H1 (cell line): Measurements from ENCODE around the gene AFAP1L2. TPM values are rescaled to one million over a fixed set of nuclear protein-coding genes. Genes with fewer than 3 reads are reported as not detected.

Experiments used
- CTCF ChIA-PET: fragments of 300-600 bp; sonication (Branson Sonifier 250); formaldehyde crosslinking; loops from one replicate; lab custom pipeline; 2021; ENCODE audit not compliant: partially characterized antibody; lab: Charles Lee
- POLR2A ChIA-PET: fragments of 300-600 bp; sonication (Branson Sonifier 250); formaldehyde crosslinking; loops from one replicate; lab custom pipeline; 2021; ENCODE audit warnings: inconsistent platforms; ENCODE audit not compliant: partially characterized antibody; lab: Charles Lee
- DNase-seq, 2 experiments: peaks; one replicate each; pipeline versions ENCODE4 v3.0.0 to v3.0.0-alpha.2; 2010 to 2022; ENCODE audit warnings: low spot score in 2 of 2, low read depth in 1 of 2, mixed read lengths in 1 of 2
- FAIRE-seq: peaks from 2 replicates; lab custom pipeline; 2011; peaks lifted over from hg19 to GRCh38; lab: Jason Lieb, UNC
- H2AFZ ChIP-seq: 2 replicates; pipeline ENCODE4 v1.8.1; 2012; ENCODE audit warnings: low read length, inconsistent platforms
- H2AK5ac ChIP-seq: 2 replicates; pipeline ENCODE4 v1.6.1; 2013; ENCODE audit warnings: low read depth, low read length
- H2BK120ac ChIP-seq: replicated peaks from 2 replicates; pipeline ENCODE3; 2013; ENCODE audit warnings: low read depth, low read length, inconsistent platforms
- H2BK12ac ChIP-seq: 2 replicates; pipeline ENCODE4 v1.6.1; 2013; ENCODE audit warnings: low read depth, low read length
- H2BK15ac ChIP-seq: 2 replicates; pipeline ENCODE4 v1.6.1; 2013; ENCODE audit warnings: low read length
- H2BK20ac ChIP-seq: 2 replicates; pipeline ENCODE4 v1.6.1; 2013; ENCODE audit warnings: low read length
- H2BK5ac ChIP-seq: 2 replicates; pipeline ENCODE4 v1.6.1; 2013; ENCODE audit warnings: low read depth, low read length
- H3K14ac ChIP-seq: 2 replicates; pipeline ENCODE4 v1.6.1; 2013; ENCODE audit warnings: inconsistent platforms; ENCODE audit not compliant: insufficient read length
- H3K18ac ChIP-seq: 2 replicates; pipeline ENCODE4 v1.6.1; 2013; ENCODE audit warnings: low read length; ENCODE audit errors: extremely low read depth
- H3K23ac ChIP-seq: 2 replicates; pipeline ENCODE4 v1.6.1; 2013; ENCODE audit warnings: inconsistent platforms; ENCODE audit not compliant: insufficient read length
- H3K23me2 ChIP-seq: 2 replicates; pipeline ENCODE4 v1.6.1; 2013; ENCODE audit warnings: low read depth, low read length
- H3K27ac ChIP-seq: 2 replicates; pipeline ENCODE4 v1.6.1; 2011; ENCODE audit warnings: low read depth, low read length, inconsistent platforms
- H3K27me3 ChIP-seq, 4 experiments: replicated peaks in 1 of 4; 1 replicate in 1 of 4; 2 replicates in 3 of 4; pipeline versions ENCODE4 v1.6.1 to v1.8.1; 2011 to 2013; ENCODE audit warnings: low read length in 3 of 4, mild to moderate bottlenecking in 3 of 4, inconsistent platforms in 2 of 4, mixed read lengths in 2 of 4, moderate library complexity in 1 of 4; ENCODE audit not compliant: control insufficient read depth in 3 of 4, insufficient read depth in 3 of 4; ENCODE audit errors: extremely low read depth in 1 of 4
- H3K36me3 ChIP-seq, 4 experiments: 2 replicates each; pipeline versions ENCODE4 v1.6.1 to v1.8.1; 2011 to 2013; ENCODE audit warnings: mild to moderate bottlenecking in 4 of 4, low read length in 3 of 4, moderate library complexity in 2 of 4, control low read depth in 1 of 4, inconsistent platforms in 1 of 4; ENCODE audit not compliant: insufficient read depth in 4 of 4, control insufficient read depth in 2 of 4
- H3K4ac ChIP-seq: replicated peaks from 2 replicates; pipeline ENCODE3; 2013; ENCODE audit warnings: low read length, low read depth, mixed read lengths, inconsistent platforms; ENCODE audit not compliant: insufficient read length
- H3K4me1 ChIP-seq, 4 experiments: replicated peaks in 1 of 4; 1 replicate in 1 of 4; 2 replicates in 3 of 4; pipeline versions ENCODE4 v1.6.1 to v1.8.1; 2011 to 2013; ENCODE audit warnings: low read length in 3 of 4, inconsistent platforms in 2 of 4, mixed read lengths in 1 of 4; ENCODE audit not compliant: insufficient read depth in 4 of 4, control insufficient read depth in 3 of 4
- H3K4me2 ChIP-seq, 2 experiments: 2 replicates each; pipeline versions ENCODE4 v1.6.1 to v1.8.1; 2011 to 2013; ENCODE audit warnings: low read depth in 2 of 2, low read length in 2 of 2, control low read depth in 1 of 2, inconsistent platforms in 1 of 2, mild to moderate bottlenecking in 1 of 2; ENCODE audit not compliant: insufficient read depth in 1 of 2
- H3K4me3 ChIP-seq, 4 experiments: fragments of 200-600, 300-600 bp in 1 of 4; sonication (generic), shearing (Covaris generic), sonication (Bioruptor Twin) in 1 of 4; 2 replicates each; pipeline versions ENCODE4 v1.5.1 to v1.8.1; 2011 to 2016; ENCODE audit warnings: low read length in 4 of 4, low read depth in 3 of 4, control low read depth in 2 of 4, inconsistent platforms in 2 of 4, mild to moderate bottlenecking in 2 of 4, mixed read lengths in 1 of 4, moderate library complexity in 1 of 4; ENCODE audit not compliant: insufficient read depth in 2 of 4; ENCODE audit errors: extremely low read depth in 1 of 4
- H3K56ac ChIP-seq: replicated peaks from 2 replicates; pipeline ENCODE3; 2013; ENCODE audit warnings: low read depth, mild to moderate bottlenecking, mixed read lengths, low read length, inconsistent platforms; ENCODE audit not compliant: insufficient read length
- H3K79me1 ChIP-seq: 2 replicates; pipeline ENCODE4 v1.6.1; 2013; ENCODE audit warnings: low read depth, low read length, control low read depth
- H3K79me2 ChIP-seq, 2 experiments: 2 replicates each; pipeline versions ENCODE4 v1.6.1 to v1.8.1; 2012 to 2013; ENCODE audit warnings: low read length in 2 of 2, mild to moderate bottlenecking in 2 of 2, inconsistent platforms in 1 of 2; ENCODE audit not compliant: insufficient read depth in 2 of 2, control insufficient read depth in 1 of 2
- H3K9ac ChIP-seq, 4 experiments: replicated peaks in 1 of 4; 1 replicate in 1 of 4; 2 replicates in 3 of 4; pipeline versions ENCODE4 v1.6.1 to v1.8.1; 2011 to 2013; ENCODE audit warnings: low read depth in 3 of 4, low read length in 3 of 4, control low read depth in 2 of 4, mild to moderate bottlenecking in 2 of 4, moderate library complexity in 2 of 4, inconsistent platforms in 1 of 4; ENCODE audit errors: extremely low read depth in 1 of 4
- H3K9me3 ChIP-seq, 2 experiments: 2 replicates each; pipeline versions ENCODE4 v1.6.1 to v1.8.1; 2012 to 2013; ENCODE audit warnings: mild to moderate bottlenecking in 2 of 2, moderate library complexity in 2 of 2, control low read depth in 1 of 2, inconsistent platforms in 1 of 2, low read depth in 1 of 2, low read length in 1 of 2, mixed read lengths in 1 of 2; ENCODE audit not compliant: insufficient read depth in 2 of 2
- H4K20me1 ChIP-seq, 2 experiments: replicated peaks in 1 of 2; 2 replicates each; pipeline versions ENCODE3 to v1.8.1; 2011 to 2013; ENCODE audit warnings: inconsistent platforms in 2 of 2, low read length in 2 of 2, mild to moderate bottlenecking in 1 of 2; ENCODE audit not compliant: insufficient read depth in 2 of 2, control insufficient read depth in 1 of 2
- H4K5ac ChIP-seq: 2 replicates; pipeline ENCODE4 v1.6.1; 2013; ENCODE audit warnings: low read length, low read depth, mixed read lengths, inconsistent platforms; ENCODE audit not compliant: insufficient read length
- H4K8ac ChIP-seq: 2 replicates; pipeline ENCODE4 v1.8.0; 2013; ENCODE audit warnings: mild to moderate bottlenecking, moderate library complexity, low read length, inconsistent platforms; ENCODE audit not compliant: insufficient read depth; ENCODE audit errors: extremely low read depth
- H4K91ac ChIP-seq: replicated peaks from 2 replicates; pipeline ENCODE3; 2013; ENCODE audit warnings: low read length, mixed read lengths, inconsistent platforms; ENCODE audit not compliant: insufficient read length
- CHD1 ChIP-seq: IDR thresholded peaks from 2 replicates; pipeline ENCODE4 v1.6.1; 2012; ENCODE audit warnings: low read depth, low read length, improper control_type of control experiment
- KDM5A ChIP-seq: fragments of 200-600 bp; IDR thresholded peaks from 2 replicates; pipeline ENCODE4 v1.7.1; 2012; ENCODE audit warnings: mild to moderate bottlenecking, low read length, inconsistent platforms, mixed read lengths
- POLR2AphosphoS5 ChIP-seq: IDR thresholded peaks from 2 replicates; pipeline ENCODE4 v1.6.1; 2011; ENCODE audit warnings: low read depth, low read length
- RBBP5 ChIP-seq: IDR thresholded peaks from 2 replicates; pipeline ENCODE4 v1.7.1; 2012; ENCODE audit warnings: low read depth, mild to moderate bottlenecking, inconsistent platforms, low read length, moderate library complexity, borderline replicate concordance
- SIX5 ChIP-seq: IDR thresholded peaks from 2 replicates; pipeline ENCODE4 v1.6.1; 2011; ENCODE audit warnings: mild to moderate bottlenecking, low read depth, low read length
- SRF ChIP-seq: IDR thresholded peaks from 2 replicates; pipeline ENCODE4 v1.6.1; 2011; ENCODE audit warnings: mild to moderate bottlenecking, low read depth, low read length, moderate library complexity
- TBP ChIP-seq: IDR thresholded peaks from 2 replicates; pipeline ENCODE4 v1.6.1; 2011; ENCODE audit warnings: low read depth, low read length, improper control_type of control experiment
- TEAD4 ChIP-seq: IDR thresholded peaks from 2 replicates; pipeline ENCODE4 v1.6.1; 2012; ENCODE audit warnings: low read depth, low read length, inconsistent platforms, mixed read lengths
- WGBS, 2 experiments: shearing (Covaris generic) in 1 of 2; methylation state at CpG; one replicate each; pipeline versions ENCODE4 v1.1.6 to v1.1.7; 2013 to 2015; ENCODE audit warnings: low lambda C conversion rate in 2 of 2, mixed read lengths in 2 of 2, inconsistent platforms in 1 of 2, low coverage in 1 of 2, missing lambda C conversion rate in 1 of 2; ENCODE audit not compliant: insufficient replicate concordance in 2 of 2, insufficient coverage in 1 of 2, insufficient read length in 1 of 2; ENCODE audit errors: extremely low coverage in 1 of 2, missing lambda C conversion rate in 1 of 2; 5-methylcytosine and 5-hydroxymethylcytosine counted together
- polyA plus RNA-seq, 7 experiments: library from polyadenylated mRNA; depleted of rRNA in 3 of 7; stranded (reverse) in 5 of 7; unstranded in 2 of 7; fragments of >200 nt in 5 of 7; fragments of 200-250 nt in 2 of 7; gene quantifications; 1 replicate in 5 of 7; 2 replicates in 1 of 7; 4 replicates in 1 of 7; pipeline versions ENCODE4 v1.2.1 to v1.2.3, GENCODE V29; 2011 to 2013; ENCODE audit warnings: missing spikeins in 2 of 7, mixed read lengths in 2 of 7
- total RNA-seq: library from RNA; stranded (reverse); fragmentation: NEBNext Ultra II Directional; extraction: Animal tissue kit (Norgen Biotek cat#: 25700); gene quantifications from 2 replicates; pipeline ENCODE4 v1.2.1, GENCODE V29; 2021
- TF ChIP-seq, protein P1 (sequence below), 3 experiments: IDR thresholded peaks; 1 replicate in 2 of 3; 2 replicates in 1 of 3; pipeline versions ENCODE4 v1.5.1 to v1.6.1; 2011; ENCODE audit warnings: low read length in 3 of 3, mild to moderate bottlenecking in 3 of 3, inconsistent platforms in 2 of 3, low read depth in 1 of 3, moderate library complexity in 1 of 3; ENCODE audit not compliant: insufficient read depth in 1 of 3; ENCODE audit errors: control extremely low read depth in 1 of 3

AFAP1L2 gene
- total and polyA plus RNA-seq, 2 of the 8 experiments (the other 6 are each of a cell fraction or from before 2014, with no cell fraction given) = 3.9 to 6.4 TPM

DNA sequence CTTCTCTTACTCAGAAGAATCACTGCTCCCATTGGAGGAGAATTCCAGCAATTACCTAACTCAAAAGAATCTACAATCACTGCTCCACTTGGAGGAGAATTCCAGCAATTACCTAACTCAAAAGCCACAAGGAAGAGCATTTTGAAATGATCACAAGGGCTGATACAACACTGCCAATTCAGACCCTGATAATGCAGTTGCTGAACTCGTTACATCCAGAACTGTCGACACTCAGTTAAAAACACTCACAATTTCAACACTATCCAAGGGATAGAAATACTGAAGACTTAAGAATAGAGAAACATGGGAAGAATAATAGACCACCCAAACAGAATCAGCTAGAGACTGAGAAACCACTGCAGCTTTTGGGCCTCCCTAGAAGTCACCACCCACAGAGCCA is 27.8 kb downstream of the AFAP1L2 start:
- no peak overlapping the region for H2BK12ac ChIP-seq
- no peak overlapping the region for H3K4ac ChIP-seq
- H3K23ac ChIP-seq = no peak overlapping the region
- no peak overlapping the region for H2BK15ac ChIP-seq
- WGBS, 2 experiments = 72% methylated on average over 2 of the region's 2 CpGs; no CpG with 5 or more reads in 1 of the 2 experiments
- H3K9ac ChIP-seq = no peak overlapping the region
- DNase-seq = no peak
- no peak overlapping the region for H3K14ac ChIP-seq
- H3K36me3 ChIP-seq = no peaks in the 10 kb centered on the region
- no peaks in the 10 kb centered on the region for H3K23me2 ChIP-seq
- H4K20me1 ChIP-seq = no peaks in the 10 kb centered on the region
- POLR2A ChIA-PET = no interaction called here
- no peak overlapping the region for H4K91ac ChIP-seq
- CTCF ChIA-PET = interaction anchor here (1.1 to 15.1 kb wide), 3 partner anchors 12 to 76 kb away, joined by 3 to 209 read pairs (median 6); no protein-coding TSS in a partner anchor
- H2AFZ ChIP-seq = no peak overlapping the region
- H2BK5ac ChIP-seq = no peak overlapping the region
- H2BK120ac ChIP-seq = no peak overlapping the region
- TF ChIP-seq, protein P1, sequence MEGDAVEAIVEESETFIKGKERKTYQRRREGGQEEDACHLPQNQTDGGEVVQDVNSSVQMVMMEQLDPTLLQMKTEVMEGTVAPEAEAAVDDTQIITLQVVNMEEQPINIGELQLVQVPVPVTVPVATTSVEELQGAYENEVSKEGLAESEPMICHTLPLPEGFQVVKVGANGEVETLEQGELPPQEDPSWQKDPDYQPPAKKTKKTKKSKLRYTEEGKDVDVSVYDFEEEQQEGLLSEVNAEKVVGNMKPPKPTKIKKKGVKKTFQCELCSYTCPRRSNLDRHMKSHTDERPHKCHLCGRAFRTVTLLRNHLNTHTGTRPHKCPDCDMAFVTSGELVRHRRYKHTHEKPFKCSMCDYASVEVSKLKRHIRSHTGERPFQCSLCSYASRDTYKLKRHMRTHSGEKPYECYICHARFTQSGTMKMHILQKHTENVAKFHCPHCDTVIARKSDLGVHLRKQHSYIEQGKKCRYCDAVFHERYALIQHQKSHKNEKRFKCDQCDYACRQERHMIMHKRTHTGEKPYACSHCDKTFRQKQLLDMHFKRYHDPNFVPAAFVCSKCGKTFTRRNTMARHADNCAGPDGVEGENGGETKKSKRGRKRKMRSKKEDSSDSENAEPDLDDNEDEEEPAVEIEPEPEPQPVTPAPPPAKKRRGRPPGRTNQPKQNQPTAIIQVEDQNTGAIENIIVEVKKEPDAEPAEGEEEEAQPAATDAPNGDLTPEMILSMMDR (IDR thresholded peaks at IDR 0.05; ENCODE audit: control extremely low read depth in 1 of 3, insufficient read depth in 1 of 3, low read depth in 1 of 3, low read length in 3 of 3) = no peak
- TF ChIP-seq SIX5 = no peak
- TF ChIP-seq POLR2AphosphoS5 = no peak
- TF ChIP-seq TBP = no peak
- TF ChIP-seq KDM5A = no peak
- TF ChIP-seq TEAD4 = no peak
- TF ChIP-seq SRF = no peak
- TF ChIP-seq RBBP5 = no peak
- no peak for TF ChIP-seq CHD1
- TF ChIP-seq, all 59 proteins: peak for 0
- Histone ChIP-seq H3K9me3 (no peaks in the 10 kb centered on the region), H3K18ac (no peak overlapping the region), H3K4me3 (no peak overlapping the region), H3K79me2 (no peaks in the 10 kb centered on the region), H2AK5ac (no peak overlapping the region), H3K27ac (no peak overlapping the region), H3K4me1 (0 out of 7 replicates have a peak, but pooled peaks cover 0 to 2% (median 0%) of the 10 kb centered on the region in 4 experiments), H3K4me2 (no peak overlapping the region), H3K27me3 (no peaks in the 10 kb centered on the region), H4K8ac (no peak overlapping the region), H4K5ac (no peak overlapping the region), H2BK20ac (no peak overlapping the region), H3K56ac (no peak overlapping the region), H3K79me1 (no peaks in the 10 kb centered on the region)
- FAIRE-seq = no peak
